ENCODE measurements around the gene RTP5.

DNA sequence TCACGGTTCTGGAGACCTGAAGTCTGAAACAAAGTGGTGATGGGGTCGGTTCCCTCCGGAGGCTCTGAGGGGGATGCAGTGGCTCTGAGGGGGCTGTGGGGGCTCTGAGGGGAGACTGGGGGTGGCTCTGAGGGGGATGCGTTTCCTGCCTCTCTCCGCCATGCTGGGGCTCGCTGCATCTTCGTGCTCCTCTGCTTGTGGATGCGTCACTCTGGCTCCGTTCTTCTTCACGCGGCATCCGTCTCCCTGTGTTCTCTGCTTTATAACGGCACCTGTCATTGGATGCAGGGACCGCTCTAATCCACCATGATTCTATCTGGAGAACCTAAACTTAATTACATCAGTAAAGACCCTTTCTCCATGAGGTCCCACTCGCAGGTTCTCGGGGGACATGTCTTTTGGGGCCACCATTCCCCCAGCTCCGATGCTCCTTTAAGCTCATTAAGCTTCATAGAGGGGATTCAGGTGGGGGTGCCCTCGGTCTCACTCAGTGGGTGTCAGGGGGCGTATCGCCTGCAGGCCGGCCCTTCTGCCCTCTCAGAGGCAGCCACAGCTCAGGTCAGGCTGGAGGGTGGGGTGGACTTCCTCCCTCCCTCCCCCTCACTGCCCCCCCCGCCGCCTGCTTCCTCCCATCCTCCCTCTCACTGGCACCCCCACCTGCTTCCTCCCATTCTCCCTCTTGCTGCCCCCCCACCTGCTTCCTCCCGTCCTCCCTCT lies 18.4 kb downstream of the RTP5 start:
- TF ChIP-seq EZH2 (IDR thresholded peaks at IDR 0.05) (no peak), FOXP2 (optimal IDR thresholded peaks at IDR 0.05; ENCODE audit: control extremely low read depth, extremely low read length, insufficient read depth) (no peak)

Measured in SK-N-MC (cell line).